SK-N-SH (cell line): ENCODE measurements around the gene PARVB. TPM values are rescaled to one million over a fixed set of nuclear protein-coding genes. Genes with fewer than 3 reads are reported as not detected.

Source experiments
- CTCF ChIA-PET: fragments of 300-600, 350-600 bp; formaldehyde crosslinking; extraction: SDS; loops from one replicate; lab custom pipeline; 2021; lab: Yijun Ruan, JAX
- POLR2A ChIA-PET: fragments of 350-600 bp; sonication (Branson Sonifier 250); formaldehyde crosslinking; extraction: SDS; loops from one replicate; lab custom pipeline; 2020; ENCODE audit warnings: antibody characterized with exemption, inconsistent platforms; lab: Yijun Ruan, JAX
- DNase-seq: peaks from one replicate; pipeline ENCODE4 v3.0.0; 2012
- H2AFZ ChIP-seq: fragments of 200-600 bp; sonication (generic); 2 replicates; pipeline ENCODE4 v1.8.1; 2016; ENCODE audit warnings: antibody characterized with exemption, mild to moderate bottlenecking, low read depth
- H3F3A ChIP-seq: fragments of 200-600 bp; sonication (generic); replicated peaks from 2 replicates; pipeline ENCODE3; 2016; ENCODE audit warnings: antibody characterized with exemption, mild to moderate bottlenecking; ENCODE audit not compliant: insufficient read depth
- H3K27ac ChIP-seq, 2 experiments: fragments of 200-500 bp in 1 of 2; fragments of 200-600 bp in 1 of 2; sonication (Bioruptor generic) in 1 of 2; sonication (generic), shearing (Covaris generic) in 1 of 2; 2 replicates each; pipeline versions ENCODE4 v1.5.1 to v1.6.1; 2014 to 2016; ENCODE audit warnings: low read depth in 2 of 2, inconsistent platforms in 1 of 2, low read length in 1 of 2, mild to moderate bottlenecking in 1 of 2, mixed read lengths in 1 of 2
- H3K27me3 ChIP-seq: fragments of 200-600 bp; sonication (generic), shearing (Covaris generic); 2 replicates; pipeline ENCODE4 v1.6.1; 2016; ENCODE audit warnings: mixed run types; ENCODE audit not compliant: insufficient read depth
- H3K36me3 ChIP-seq, 2 experiments: fragments of 200-500 bp in 1 of 2; fragments of 200-600 bp in 1 of 2; sonication (Bioruptor generic) in 1 of 2; sonication (generic) in 1 of 2; replicated peaks in 1 of 2; 2 replicates each; pipeline versions ENCODE3 to v1.5.1; 2014 to 2016; ENCODE audit warnings: low read length in 1 of 2, mild to moderate bottlenecking in 1 of 2; ENCODE audit not compliant: insufficient read depth in 2 of 2, control insufficient read depth in 1 of 2
- H3K4me1 ChIP-seq, 2 experiments: fragments of 200-500 bp in 1 of 2; fragments of 200-600 bp in 1 of 2; sonication (Bioruptor generic) in 1 of 2; sonication (generic), shearing (Covaris generic) in 1 of 2; 2 replicates each; pipeline versions ENCODE4 v1.5.1 to v1.6.1; 2014 to 2016; ENCODE audit warnings: low read depth in 1 of 2, low read length in 1 of 2, mixed run types in 1 of 2; ENCODE audit not compliant: insufficient read depth in 2 of 2, control insufficient read depth in 1 of 2
- H3K4me2 ChIP-seq: fragments of 200-600 bp; sonication (generic), shearing (Covaris generic); 2 replicates; pipeline ENCODE4 v1.6.1; 2017; ENCODE audit warnings: mixed run types
- H3K4me3 ChIP-seq, 2 experiments: fragments of 200-500 bp in 1 of 2; fragments of 200-600 bp in 1 of 2; sonication (Bioruptor generic) in 1 of 2; sonication (generic), shearing (Covaris generic) in 1 of 2; 2 replicates each; pipeline versions ENCODE4 v1.5.1 to v1.8.1; 2014 to 2016; ENCODE audit warnings: low read depth in 2 of 2, inconsistent platforms in 1 of 2, low read length in 1 of 2, mild to moderate bottlenecking in 1 of 2, mixed read lengths in 1 of 2, moderate library complexity in 1 of 2
- H3K79me2 ChIP-seq: fragments of 200-600 bp; sonication (generic); 2 replicates; pipeline ENCODE4 v1.8.1; 2017; ENCODE audit warnings: mild to moderate bottlenecking; ENCODE audit not compliant: insufficient read depth
- H3K9ac ChIP-seq: fragments of 200-600 bp; sonication (generic); 2 replicates; pipeline ENCODE4 v1.6.1; 2017; ENCODE audit warnings: mixed run types
- H3K9me2 ChIP-seq: fragments of 200-600 bp; sonication (generic); 2 replicates; pipeline ENCODE4 v1.6.1; 2017; ENCODE audit warnings: mixed run types
- H3K9me3 ChIP-seq: fragments of 200-600 bp; sonication (generic); 2 replicates; pipeline ENCODE4 v1.6.1; 2017; ENCODE audit warnings: mixed run types, mild to moderate bottlenecking, moderate library complexity
- H4K20me1 ChIP-seq: fragments of 200-600 bp; sonication (generic); 2 replicates; pipeline ENCODE4 v1.6.1; 2017; ENCODE audit warnings: mild to moderate bottlenecking, mixed run types; ENCODE audit not compliant: insufficient read depth
- EZH2phosphoT487 ChIP-seq: fragments of 200-600 bp; sonication (generic); IDR thresholded peaks from 2 replicates; pipeline ENCODE4 v1.6.1; 2017; ENCODE audit warnings: low read depth, mixed run types, mild to moderate bottlenecking, antibody characterized with exemption, moderate library complexity, borderline replicate concordance
- FOXJ3 ChIP-seq: sonication (generic); formaldehyde crosslinking; IDR thresholded peaks from 2 replicates; pipeline ENCODE4 v1.5.1; 2020; ENCODE audit warnings: mild to moderate bottlenecking, missing genetic modification reagents
- GATA2 ChIP-seq: sonication (generic); formaldehyde crosslinking; IDR thresholded peaks from 2 replicates; pipeline ENCODE4 v1.5.0; 2020; ENCODE audit warnings: mild to moderate bottlenecking, missing genetic modification reagents
- IRF3 ChIP-seq: fragments of 150-350 bp; IDR thresholded peaks from 2 replicates; pipeline ENCODE4 v1.6.1; 2016; ENCODE audit warnings: mild to moderate bottlenecking, low read depth, low read length
- JUND ChIP-seq: IDR thresholded peaks from 2 replicates; pipeline ENCODE4 v1.4.0; 2012
- MEF2A ChIP-seq: IDR thresholded peaks from 2 replicates; pipeline ENCODE4 v1.4.0; 2012; ENCODE audit warnings: low read depth, borderline replicate concordance
- MXI1 ChIP-seq: IDR thresholded peaks from 2 replicates; pipeline ENCODE4 v1.6.1; 2012; ENCODE audit warnings: mild to moderate bottlenecking, low read depth, low read length, improper control_type of control experiment
- RAD21 ChIP-seq: IDR thresholded peaks from 2 replicates; pipeline ENCODE4 v1.6.1; 2012; ENCODE audit warnings: mild to moderate bottlenecking, low read length
- RFX5 ChIP-seq: IDR thresholded peaks from 2 replicates; pipeline ENCODE4 v1.6.1; 2012; ENCODE audit warnings: mild to moderate bottlenecking, improper control_type of control experiment, low read length
- RXRA ChIP-seq: IDR thresholded peaks from 2 replicates; pipeline ENCODE4 v1.4.0; 2012; ENCODE audit warnings: low read depth, mild to moderate bottlenecking, borderline replicate concordance
- SIN3A ChIP-seq: IDR thresholded peaks from 2 replicates; pipeline ENCODE4 v1.6.1; 2012; ENCODE audit warnings: low read depth, mild to moderate bottlenecking, low read length, moderate library complexity, borderline replicate concordance
- SMC3 ChIP-seq: IDR thresholded peaks from 2 replicates; pipeline ENCODE4 v1.6.1; 2012; ENCODE audit warnings: low read depth, low read length, improper control_type of control experiment
- TAF1 ChIP-seq: IDR thresholded peaks from 2 replicates; pipeline ENCODE4 v1.6.1; 2012; ENCODE audit warnings: low read depth, mild to moderate bottlenecking, low read length, moderate library complexity, borderline replicate concordance
- USF2 ChIP-seq: fragments of 150-350 bp; IDR thresholded peaks from 2 replicates; pipeline ENCODE4 v1.6.1; 2017; ENCODE audit warnings: antibody characterized with exemption, low read length, low read depth, borderline replicate concordance
- ZBTB33 ChIP-seq: IDR thresholded peaks from 2 replicates; pipeline ENCODE4 v1.4.0; 2012; ENCODE audit warnings: low read depth, borderline replicate concordance
- WGBS: methylation state at CpG from one replicate; pipeline ENCODE4 v1.1.6; 2017; ENCODE audit warnings: low lambda C conversion rate; 5-methylcytosine and 5-hydroxymethylcytosine counted together
- polyA plus RNA-seq, 3 experiments: library from polyadenylated mRNA; depleted of rRNA; stranded (reverse); fragments of >200 nt; gene quantifications; 2 replicates each; pipeline ENCODE4 v1.2.3, GENCODE V29; 2012
- TF ChIP-seq, protein P1 (sequence below): IDR thresholded peaks from 2 replicates; pipeline ENCODE4 v1.4.0; 2012; ENCODE audit warnings: low read depth, borderline replicate concordance
- TF ChIP-seq, protein P2 (sequence below): IDR thresholded peaks from 2 replicates; pipeline ENCODE4 v1.6.1; 2012; ENCODE audit warnings: mild to moderate bottlenecking, low read depth, low read length, moderate library complexity

The PARVB gene
- polyA plus RNA-seq, 1 of the 3 experiments (the other 2 are of a cell fraction), result 87.8 TPM

DNA sequence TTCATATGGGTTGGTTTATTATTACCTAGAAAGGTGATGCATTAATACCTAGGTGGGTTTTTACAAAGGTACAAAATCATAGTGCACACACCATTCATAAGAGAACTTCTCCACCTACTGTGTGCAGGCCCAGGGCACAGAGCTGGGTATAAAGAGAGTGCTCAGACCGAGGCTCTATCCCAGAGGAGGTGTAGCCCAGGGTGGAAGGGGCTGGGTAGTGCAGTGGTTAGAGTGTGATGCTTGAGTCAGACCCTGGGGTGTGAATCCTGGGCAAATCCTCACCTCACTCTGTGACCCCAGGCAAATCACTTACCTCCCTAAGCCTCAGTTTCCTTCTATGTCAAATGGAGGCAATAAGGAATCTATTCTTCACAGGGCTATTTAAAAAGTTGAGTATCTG lies 188.8 kb downstream of the PARVB start:
- Histone ChIP-seq H3K9me2 (no peaks in the 10 kb centered on the region), H3K36me3 (no peaks in the 10 kb centered on the region), H3F3A (no peaks in the 10 kb centered on the region)
- POLR2A ChIA-PET, result no interaction called here
- no peak for TF ChIP-seq MXI1
- TF ChIP-seq FOXJ3 (CRISPR knock-in tag), result no peak
- TF ChIP-seq ZBTB33, result no peak
- TF ChIP-seq RXRA, result no peak
- TF ChIP-seq, protein P1, sequence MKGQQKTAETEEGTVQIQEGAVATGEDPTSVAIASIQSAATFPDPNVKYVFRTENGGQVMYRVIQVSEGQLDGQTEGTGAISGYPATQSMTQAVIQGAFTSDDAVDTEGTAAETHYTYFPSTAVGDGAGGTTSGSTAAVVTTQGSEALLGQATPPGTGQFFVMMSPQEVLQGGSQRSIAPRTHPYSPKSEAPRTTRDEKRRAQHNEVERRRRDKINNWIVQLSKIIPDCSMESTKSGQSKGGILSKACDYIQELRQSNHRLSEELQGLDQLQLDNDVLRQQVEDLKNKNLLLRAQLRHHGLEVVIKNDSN, result no peak
- TF ChIP-seq SMC3, result no peak
- TF ChIP-seq, protein P2, sequence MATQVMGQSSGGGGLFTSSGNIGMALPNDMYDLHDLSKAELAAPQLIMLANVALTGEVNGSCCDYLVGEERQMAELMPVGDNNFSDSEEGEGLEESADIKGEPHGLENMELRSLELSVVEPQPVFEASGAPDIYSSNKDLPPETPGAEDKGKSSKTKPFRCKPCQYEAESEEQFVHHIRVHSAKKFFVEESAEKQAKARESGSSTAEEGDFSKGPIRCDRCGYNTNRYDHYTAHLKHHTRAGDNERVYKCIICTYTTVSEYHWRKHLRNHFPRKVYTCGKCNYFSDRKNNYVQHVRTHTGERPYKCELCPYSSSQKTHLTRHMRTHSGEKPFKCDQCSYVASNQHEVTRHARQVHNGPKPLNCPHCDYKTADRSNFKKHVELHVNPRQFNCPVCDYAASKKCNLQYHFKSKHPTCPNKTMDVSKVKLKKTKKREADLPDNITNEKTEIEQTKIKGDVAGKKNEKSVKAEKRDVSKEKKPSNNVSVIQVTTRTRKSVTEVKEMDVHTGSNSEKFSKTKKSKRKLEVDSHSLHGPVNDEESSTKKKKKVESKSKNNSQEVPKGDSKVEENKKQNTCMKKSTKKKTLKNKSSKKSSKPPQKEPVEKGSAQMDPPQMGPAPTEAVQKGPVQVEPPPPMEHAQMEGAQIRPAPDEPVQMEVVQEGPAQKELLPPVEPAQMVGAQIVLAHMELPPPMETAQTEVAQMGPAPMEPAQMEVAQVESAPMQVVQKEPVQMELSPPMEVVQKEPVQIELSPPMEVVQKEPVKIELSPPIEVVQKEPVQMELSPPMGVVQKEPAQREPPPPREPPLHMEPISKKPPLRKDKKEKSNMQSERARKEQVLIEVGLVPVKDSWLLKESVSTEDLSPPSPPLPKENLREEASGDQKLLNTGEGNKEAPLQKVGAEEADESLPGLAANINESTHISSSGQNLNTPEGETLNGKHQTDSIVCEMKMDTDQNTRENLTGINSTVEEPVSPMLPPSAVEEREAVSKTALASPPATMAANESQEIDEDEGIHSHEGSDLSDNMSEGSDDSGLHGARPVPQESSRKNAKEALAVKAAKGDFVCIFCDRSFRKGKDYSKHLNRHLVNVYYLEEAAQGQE, result no peak
- TF ChIP-seq, all 33 proteins: peak for 0
- H3K9me3 ChIP-seq, result no peaks in the 10 kb centered on the region; the same call in 1 of the 2 replicates
- H3K79me2 ChIP-seq, result no peaks in the 10 kb centered on the region
- CTCF ChIA-PET, result interaction anchor here (0.7 kb wide), 1 partner anchor 426 kb away, joined by 3 read pairs; no protein-coding TSS in a partner anchor
- no peaks in the 10 kb centered on the region for H4K20me1 ChIP-seq
- no peak overlapping the region for H3K9ac ChIP-seq
- H3K27me3 ChIP-seq, result no peaks in the 10 kb centered on the region
- WGBS, result 33% methylated on average over 1 of the region's 1 CpG
- H3K4me3 ChIP-seq, result no peak overlapping the region
- no peak overlapping the region for H3K27ac ChIP-seq
- H3K4me2 ChIP-seq, result no peak overlapping the region
- H3K4me1 ChIP-seq, result no peaks in the 10 kb centered on the region; a peak in 1 of 4 replicates
- no peak for DNase-seq
- no peak overlapping the region for H2AFZ ChIP-seq

- no peaks in the 10 kb centered on the region for H4K20me1 ChIP-seq
- no peaks in the 10 kb centered on the region for H3K27me3 ChIP-seq
- H3K9me2 ChIP-seq, result no peaks in the 10 kb centered on the region
- POLR2A ChIA-PET, result no interaction called here
- no peaks in the 10 kb centered on the region; a peak in 1 of 4 replicates for H3K4me1 ChIP-seq
- CTCF ChIA-PET, result no interaction called here
- H3K4me2 ChIP-seq, result no peak overlapping the region
- H2AFZ ChIP-seq, result no peak overlapping the region
- 28% methylated on average over 3 of the region's 3 CpGs for WGBS
- H3K79me2 ChIP-seq, result no peaks in the 10 kb centered on the region
- no peaks in the 10 kb centered on the region for H3F3A ChIP-seq
- H3K4me3 ChIP-seq, result no peak overlapping the region
- no peaks in the 10 kb centered on the region; the same call in 1 of the 2 replicates for H3K9me3 ChIP-seq
- no peaks in the 10 kb centered on the region for H3K36me3 ChIP-seq
- DNase-seq, result no peak
- H3K27ac ChIP-seq, result no peak overlapping the region
- H3K9ac ChIP-seq, result no peak overlapping the region
- TF ChIP-seq RFX5 (no peak), RAD21 (no peak), TAF1 (no peak), SMC3 (no peak), EZH2phosphoT487 (no peak), GATA2 (no peak), FOXJ3 (CRISPR knock-in tag) (no peak), USF2 (no peak), MXI1 (no peak), MEF2A (no peak), IRF3 (no peak), JUND (no peak), RXRA (no peak), SIN3A (no peak)
These were observed 189.5 kb downstream of the PARVB start for GRCh38 chr22:44213489-44214043.
